H9 (cell line): ENCODE results near the gene NARS2. TPM values are rescaled to one million over a fixed set of nuclear protein-coding genes. Genes with fewer than 3 reads are reported as not detected.

Experiments
- DNase-seq: peaks from one replicate; pipeline ENCODE4 v3.0.0-alpha.2; 2017
- H2AFZ ChIP-seq: one replicate; pipeline ENCODE4 v1.6.1; 2013; ENCODE audit warnings: mild to moderate bottlenecking, low read length, control low read depth, moderate library complexity
- H2AK5ac ChIP-seq: 2 replicates; pipeline ENCODE4 v1.6.1; 2013; ENCODE audit warnings: low read length, control low read depth, mixed read lengths; ENCODE audit not compliant: insufficient read length
- H2BK120ac ChIP-seq: one replicate; pipeline ENCODE4 v1.6.1; 2013; ENCODE audit warnings: low read depth, mild to moderate bottlenecking, low read length, control low read depth, inconsistent platforms; ENCODE audit not compliant: poor library complexity, severe bottlenecking
- H2BK12ac ChIP-seq: 2 replicates; pipeline ENCODE4 v1.6.1; 2013; ENCODE audit warnings: low read length, control low read depth, mixed read lengths, low read depth; ENCODE audit not compliant: insufficient read length
- H2BK15ac ChIP-seq: 2 replicates; pipeline ENCODE4 v1.6.1; 2013; ENCODE audit warnings: low read depth, low read length, control low read depth
- H2BK20ac ChIP-seq: one replicate; pipeline ENCODE4 v1.6.1; 2013; ENCODE audit warnings: low read depth, mild to moderate bottlenecking, low read length, control low read depth, inconsistent platforms; ENCODE audit not compliant: poor library complexity, severe bottlenecking
- H2BK5ac ChIP-seq: 2 replicates; pipeline ENCODE4 v1.6.1; 2013; ENCODE audit warnings: low read length, control low read depth, mixed read lengths; ENCODE audit not compliant: insufficient read length
- H3K14ac ChIP-seq: 2 replicates; pipeline ENCODE4 v1.6.1; 2013; ENCODE audit warnings: low read length, control low read depth; ENCODE audit not compliant: insufficient read depth
- H3K18ac ChIP-seq: 2 replicates; pipeline ENCODE4 v1.6.1; 2013; ENCODE audit warnings: low read depth, mild to moderate bottlenecking, mixed read lengths, low read length, control low read depth; ENCODE audit not compliant: insufficient read length
- H3K23ac ChIP-seq: 2 replicates; pipeline ENCODE4 v1.6.1; 2013; ENCODE audit warnings: low read length, control low read depth, mixed read lengths, low read depth; ENCODE audit not compliant: insufficient read length
- H3K23me2 ChIP-seq: 2 replicates; pipeline ENCODE4 v1.6.1; 2013; ENCODE audit warnings: low read depth, mild to moderate bottlenecking, mixed read lengths, low read length, control low read depth; ENCODE audit not compliant: insufficient read length, poor library complexity, severe bottlenecking
- H3K27ac ChIP-seq: 2 replicates; pipeline ENCODE4 v1.5.1; 2013; ENCODE audit warnings: low read length, control low read depth, mixed read lengths, low read depth; ENCODE audit not compliant: insufficient read length
- H3K27me3 ChIP-seq: 2 replicates; pipeline ENCODE4 v1.6.1; 2013; ENCODE audit warnings: low read length, control low read depth, inconsistent platforms; ENCODE audit not compliant: insufficient read depth
- H3K4ac ChIP-seq: 2 replicates; pipeline ENCODE4 v1.6.1; 2013; ENCODE audit warnings: low read depth, mild to moderate bottlenecking, control low read depth, inconsistent platforms, low read length, moderate library complexity
- H3K4me1 ChIP-seq: 2 replicates; pipeline ENCODE4 v1.6.1; 2013; ENCODE audit warnings: low read length, control low read depth, inconsistent platforms; ENCODE audit not compliant: insufficient read depth
- H3K4me2 ChIP-seq: 2 replicates; pipeline ENCODE4 v1.6.1; 2013; ENCODE audit warnings: low read length, control low read depth, mixed read lengths; ENCODE audit not compliant: insufficient read length, insufficient read depth
- H3K56ac ChIP-seq: 2 replicates; pipeline ENCODE4 v1.6.1; 2013; ENCODE audit warnings: low read depth, mild to moderate bottlenecking, mixed read lengths, low read length, control low read depth; ENCODE audit not compliant: insufficient read length
- H3K79me1 ChIP-seq: 2 replicates; pipeline ENCODE4 v1.6.1; 2013; ENCODE audit warnings: low read depth, mild to moderate bottlenecking, moderate library complexity, low read length, control low read depth, inconsistent platforms; ENCODE audit not compliant: insufficient read depth, poor library complexity, severe bottlenecking
- H3K79me2 ChIP-seq: 2 replicates; pipeline ENCODE4 v1.6.1; 2013; ENCODE audit warnings: low read length, control low read depth, inconsistent platforms; ENCODE audit not compliant: insufficient read depth
- H3K9ac ChIP-seq: 2 replicates; pipeline ENCODE4 v1.6.1; 2013; ENCODE audit warnings: low read length, control low read depth, mixed read lengths; ENCODE audit not compliant: insufficient read length; ENCODE audit errors: extremely low read depth
- H3K9me3 ChIP-seq: one replicate; pipeline ENCODE4 v1.6.1; 2013; ENCODE audit warnings: low read depth, low read length, inconsistent platforms; ENCODE audit not compliant: control insufficient read depth
- H3T11ph ChIP-seq: one replicate; pipeline ENCODE4 v1.6.1; 2013; ENCODE audit warnings: mild to moderate bottlenecking, low read length, control low read depth, inconsistent platforms
- H4K20me1 ChIP-seq: one replicate; pipeline ENCODE4 v1.6.1; 2013; ENCODE audit not compliant: control insufficient read depth, insufficient read length, insufficient read depth
- H4K5ac ChIP-seq: 2 replicates; pipeline ENCODE4 v1.6.1; 2013; ENCODE audit warnings: low read depth, mild to moderate bottlenecking, mixed read lengths, low read length, control low read depth; ENCODE audit not compliant: insufficient read length
- H4K8ac ChIP-seq: replicated peaks from 2 replicates; pipeline ENCODE4 v1.6.1; 2013; ENCODE audit warnings: low read length, control low read depth, mixed read lengths, low read depth; ENCODE audit not compliant: insufficient read length
- H4K91ac ChIP-seq: 2 replicates; pipeline ENCODE4 v1.6.1; 2013; ENCODE audit warnings: low read depth, mild to moderate bottlenecking, moderate library complexity, mixed read lengths, low read length, control low read depth; ENCODE audit not compliant: insufficient read length
- H3K27ac Mint-ChIP-seq, 3 experiments: 2 replicates in 2 of 3; 3 replicates in 1 of 3; pipeline ENCODE4 v1.8.0; 2020 to 2021; ENCODE audit warnings: mixed read lengths in 3 of 3, mild to moderate bottlenecking in 1 of 3, moderate library complexity in 1 of 3
- H3K27me3 Mint-ChIP-seq: 2 replicates; pipeline ENCODE4 v1.8.0; 2021; ENCODE audit warnings: low read depth, mild to moderate bottlenecking, moderate library complexity, mixed read lengths
- H3K36me3 Mint-ChIP-seq, 3 experiments: 2 replicates in 2 of 3; 3 replicates in 1 of 3; pipeline ENCODE4 v1.8.0; 2020 to 2021; ENCODE audit warnings: low read depth in 3 of 3, mixed read lengths in 3 of 3; ENCODE audit not compliant: insufficient read depth in 1 of 3
- H3K4me1 Mint-ChIP-seq, 2 experiments: 2 replicates each; pipeline ENCODE4 v1.8.0; 2020; ENCODE audit warnings: mixed read lengths in 2 of 2
- H3K4me3 Mint-ChIP-seq, 2 experiments: 2 replicates in 1 of 2; 3 replicates in 1 of 2; pipeline ENCODE4 v1.8.0; 2020 to 2021; ENCODE audit warnings: mild to moderate bottlenecking in 2 of 2, mixed read lengths in 2 of 2, moderate library complexity in 1 of 2
- H3K9me3 Mint-ChIP-seq, 2 experiments: 2 replicates in 1 of 2; 3 replicates in 1 of 2; pipeline ENCODE4 v1.8.0; 2020; ENCODE audit warnings: mild to moderate bottlenecking in 2 of 2, mixed read lengths in 2 of 2, moderate library complexity in 1 of 2
- total RNA-seq: library from RNA; stranded (reverse); gene quantifications from 2 replicates; pipeline ENCODE4 v1.2.1, GENCODE V29; 2021
- TF ChIP-seq, protein P1 (sequence below): fragments of 200-600 bp; sonication (generic); conservative IDR thresholded peaks from 3 replicates; pipeline ENCODE4 v1.8.0; 2021; ENCODE audit warnings: antibody characterized with exemption, mild to moderate bottlenecking

NARS2 gene
- total RNA-seq, 1 experiment from 2014 or later: 29.7 TPM

DNA sequence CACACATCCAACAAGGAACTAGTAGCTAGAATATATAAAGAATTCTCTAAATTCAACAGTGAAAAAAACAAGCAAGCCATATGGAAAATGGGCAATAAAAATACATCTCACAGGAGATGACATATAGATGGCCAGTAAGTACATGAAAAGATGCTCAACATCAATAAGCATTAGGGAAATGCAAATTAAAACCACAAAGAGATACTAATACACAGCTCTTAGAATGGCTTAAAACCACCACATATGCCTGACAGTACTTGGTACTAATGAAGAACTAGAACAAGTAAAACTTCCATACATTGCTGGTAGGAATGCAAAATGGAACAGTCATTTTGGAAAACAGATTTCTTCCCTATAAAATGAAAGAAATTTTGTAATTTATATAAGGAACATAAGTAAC is 85.5 kb downstream of the NARS2 start:
- no peaks in the 10 kb centered on the region for H3K4me1 ChIP-seq
- H4K91ac ChIP-seq: no peak overlapping the region
- H3K4me1 Mint-ChIP-seq: no peaks in the 10 kb centered on the region
- H3K9me3 ChIP-seq: no peaks in the 10 kb centered on the region
- H3K27me3 Mint-ChIP-seq: no peaks in the 10 kb centered on the region
- no peak overlapping the region for H4K5ac ChIP-seq
- H3K4me3 Mint-ChIP-seq: no peak overlapping the region
- H3K23ac ChIP-seq: no peak overlapping the region
- no peak overlapping the region for H2BK12ac ChIP-seq
- H2AFZ ChIP-seq: no peak overlapping the region
- H4K8ac ChIP-seq: no peak overlapping the region
- H3K79me2 ChIP-seq: no peaks in the 10 kb centered on the region
- no peak overlapping the region for H3K14ac ChIP-seq
- H3K4ac ChIP-seq: no peak overlapping the region
- H3T11ph ChIP-seq: no peak overlapping the region
- no peak overlapping the region for H2AK5ac ChIP-seq
- H3K9me3 Mint-ChIP-seq: no peaks in the 10 kb centered on the region; a peak in 1 of 5 replicates
- H2BK20ac ChIP-seq: no peak overlapping the region
- no peak overlapping the region for H3K18ac ChIP-seq
- H3K23me2 ChIP-seq: no peaks in the 10 kb centered on the region
- no peaks in the 10 kb centered on the region for H3K27me3 ChIP-seq
- H2BK5ac ChIP-seq: no peak overlapping the region
- no peak for DNase-seq
- no peaks in the 10 kb centered on the region for H4K20me1 ChIP-seq
- TF ChIP-seq, protein P1, sequence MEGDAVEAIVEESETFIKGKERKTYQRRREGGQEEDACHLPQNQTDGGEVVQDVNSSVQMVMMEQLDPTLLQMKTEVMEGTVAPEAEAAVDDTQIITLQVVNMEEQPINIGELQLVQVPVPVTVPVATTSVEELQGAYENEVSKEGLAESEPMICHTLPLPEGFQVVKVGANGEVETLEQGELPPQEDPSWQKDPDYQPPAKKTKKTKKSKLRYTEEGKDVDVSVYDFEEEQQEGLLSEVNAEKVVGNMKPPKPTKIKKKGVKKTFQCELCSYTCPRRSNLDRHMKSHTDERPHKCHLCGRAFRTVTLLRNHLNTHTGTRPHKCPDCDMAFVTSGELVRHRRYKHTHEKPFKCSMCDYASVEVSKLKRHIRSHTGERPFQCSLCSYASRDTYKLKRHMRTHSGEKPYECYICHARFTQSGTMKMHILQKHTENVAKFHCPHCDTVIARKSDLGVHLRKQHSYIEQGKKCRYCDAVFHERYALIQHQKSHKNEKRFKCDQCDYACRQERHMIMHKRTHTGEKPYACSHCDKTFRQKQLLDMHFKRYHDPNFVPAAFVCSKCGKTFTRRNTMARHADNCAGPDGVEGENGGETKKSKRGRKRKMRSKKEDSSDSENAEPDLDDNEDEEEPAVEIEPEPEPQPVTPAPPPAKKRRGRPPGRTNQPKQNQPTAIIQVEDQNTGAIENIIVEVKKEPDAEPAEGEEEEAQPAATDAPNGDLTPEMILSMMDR: no peak
- peaks cover 11 to 23% (median 21%) of the 10 kb centered on the region in 3 experiments for H3K36me3 Mint-ChIP-seq
- H3K79me1 ChIP-seq: no peaks in the 10 kb centered on the region
- no peak overlapping the region for H3K27ac Mint-ChIP-seq
- no peak overlapping the region for H2BK120ac ChIP-seq
- no peak overlapping the region for H3K9ac ChIP-seq
- no peak overlapping the region for H2BK15ac ChIP-seq
- H3K27ac ChIP-seq: no peak overlapping the region
- no peak overlapping the region for H3K56ac ChIP-seq
- H3K4me2 ChIP-seq: no peak overlapping the region
